Neural cell (in vitro differentiated cells): ENCODE data around the gene SPATA3. TPM values are rescaled to one million over a fixed set of nuclear protein-coding genes. Genes with fewer than 3 reads are reported as not detected.

Experiments
- H2AFZ ChIP-seq: fragments of 200-600, 300-800 bp; sonication (generic), shearing (Covaris generic); 2 replicates; pipeline ENCODE4 v1.6.0; 2014; ENCODE audit warnings: low read depth, mild to moderate bottlenecking, antibody characterized with exemption, low read length, moderate library complexity
- H3F3A ChIP-seq: fragments of 200-600 bp; shearing (Covaris generic); 2 replicates; pipeline ENCODE4 v1.6.1; 2016; ENCODE audit warnings: mild to moderate bottlenecking, moderate library complexity, mixed read lengths, antibody characterized with exemption, low read length; ENCODE audit not compliant: insufficient read depth, poor library complexity, severe bottlenecking
- H3K27ac ChIP-seq: fragments of 200-600, 300-800 bp; sonication (generic), shearing (Covaris generic); 2 replicates; pipeline ENCODE4 v1.5.1; 2014; ENCODE audit warnings: mild to moderate bottlenecking, low read length, moderate library complexity
- H3K27me3 ChIP-seq: fragments of 300-800, 200-600 bp; sonication (generic), shearing (Covaris generic); 2 replicates; pipeline ENCODE4 v1.6.0; 2014; ENCODE audit warnings: mild to moderate bottlenecking, low read depth, low read length, moderate library complexity; ENCODE audit not compliant: insufficient read depth
- H3K36me3 ChIP-seq: fragments of 300-800, 200-600 bp; sonication (generic), shearing (Covaris generic); 2 replicates; pipeline ENCODE4 v1.5.1; 2014; ENCODE audit warnings: mild to moderate bottlenecking, antibody characterized with exemption, low read length, moderate library complexity; ENCODE audit not compliant: insufficient read depth
- H3K4me2 ChIP-seq: fragments of 300-800, 200-600 bp; sonication (generic), shearing (Covaris generic); 2 replicates; pipeline ENCODE4 v1.6.0; 2014; ENCODE audit warnings: mild to moderate bottlenecking, low read length
- H3K4me3 ChIP-seq: fragments of 300-800, 200-600 bp; sonication (generic), shearing (Covaris generic); 2 replicates; pipeline ENCODE4 v1.5.1; 2014; ENCODE audit warnings: mild to moderate bottlenecking, low read length, moderate library complexity
- H3K79me2 ChIP-seq: fragments of 200-600 bp; shearing (Covaris generic); replicated peaks from 2 replicates; pipeline ENCODE4 v1.6.0; 2014; ENCODE audit warnings: mild to moderate bottlenecking, low read length, moderate library complexity; ENCODE audit not compliant: insufficient read depth
- H3K9ac ChIP-seq: fragments of 300-800, 200-600 bp; sonication (generic), shearing (Covaris generic); 2 replicates; pipeline ENCODE4 v1.6.1; 2016; ENCODE audit warnings: mild to moderate bottlenecking, low read length, mixed read lengths
- H3K9me2 ChIP-seq: fragments of 200-600 bp; shearing (Covaris generic); 2 replicates; pipeline ENCODE4 v1.6.1; 2016; ENCODE audit warnings: mild to moderate bottlenecking, low read length, mixed read lengths; ENCODE audit not compliant: insufficient read depth
- H3K9me3 ChIP-seq: fragments of 200-600, 300-800 bp; sonication (generic), shearing (Covaris generic); 2 replicates; pipeline ENCODE4 v1.6.1; 2016; ENCODE audit warnings: mild to moderate bottlenecking, mixed run types, low read length, moderate library complexity, mixed read lengths
- H4K20me1 ChIP-seq: fragments of 200-600 bp; shearing (Covaris generic); 2 replicates; pipeline ENCODE4 v1.6.1; 2016; ENCODE audit warnings: mild to moderate bottlenecking, mixed run types; ENCODE audit not compliant: insufficient read depth
- EP300 ChIP-seq: fragments of 450-650 bp; conservative IDR thresholded peaks from 2 replicates; pipeline ENCODE4 v1.6.1; 2014; ENCODE audit warnings: antibody characterized with exemption, mild to moderate bottlenecking, moderate library complexity; ENCODE audit not compliant: poor library complexity, severe bottlenecking
- EZH2 ChIP-seq: fragments of 200-600, 300-800 bp; shearing (Covaris generic), sonication (generic); IDR thresholded peaks from 2 replicates; pipeline ENCODE4 v1.6.1; 2014; ENCODE audit warnings: antibody characterized with exemption, low read length, borderline replicate concordance, mild to moderate bottlenecking; ENCODE audit not compliant: insufficient read depth, poor library complexity, severe bottlenecking
- MXI1 ChIP-seq: fragments of 450-650 bp; conservative IDR thresholded peaks from 2 replicates; pipeline ENCODE4 v1.6.1; 2014; ENCODE audit warnings: antibody characterized with exemption, mild to moderate bottlenecking; ENCODE audit not compliant: poor library complexity, severe bottlenecking
- POLR2AphosphoS5 ChIP-seq: IDR thresholded peaks from 2 replicates; pipeline ENCODE4 v1.6.1; 2012
- RAD21 ChIP-seq: fragments of 450-650 bp; conservative IDR thresholded peaks from 2 replicates; pipeline ENCODE4 v1.6.1; 2014; ENCODE audit warnings: antibody characterized with exemption, mild to moderate bottlenecking, moderate library complexity
- SMC3 ChIP-seq: fragments of 450-650 bp; conservative IDR thresholded peaks from 2 replicates; pipeline ENCODE4 v1.6.1; 2014; ENCODE audit warnings: antibody characterized with exemption, mild to moderate bottlenecking, moderate library complexity; ENCODE audit not compliant: poor library complexity
- TAF1 ChIP-seq: IDR thresholded peaks from 2 replicates; pipeline ENCODE4 v1.6.1; 2012; ENCODE audit warnings: low read depth
- polyA plus RNA-seq: library from polyadenylated mRNA; depleted of rRNA; stranded (reverse); fragments of >200 nt; gene quantifications from 2 replicates; pipeline ENCODE4 v1.2.3, GENCODE V29; 2014
- TF ChIP-seq, protein P1 (sequence below): fragments of 450-650 bp; IDR thresholded peaks from 2 replicates; pipeline ENCODE4 v1.5.1; 2014; ENCODE audit warnings: antibody characterized with exemption, mild to moderate bottlenecking, moderate library complexity; ENCODE audit not compliant: poor library complexity, severe bottlenecking
- TF ChIP-seq, protein P2 (sequence below): IDR thresholded peaks from 2 replicates; pipeline ENCODE4 v1.6.1; 2012; ENCODE audit warnings: borderline replicate concordance

Gene SPATA3
- polyA plus RNA-seq, 1 donor from 2014 or later: not detected

DNA sequence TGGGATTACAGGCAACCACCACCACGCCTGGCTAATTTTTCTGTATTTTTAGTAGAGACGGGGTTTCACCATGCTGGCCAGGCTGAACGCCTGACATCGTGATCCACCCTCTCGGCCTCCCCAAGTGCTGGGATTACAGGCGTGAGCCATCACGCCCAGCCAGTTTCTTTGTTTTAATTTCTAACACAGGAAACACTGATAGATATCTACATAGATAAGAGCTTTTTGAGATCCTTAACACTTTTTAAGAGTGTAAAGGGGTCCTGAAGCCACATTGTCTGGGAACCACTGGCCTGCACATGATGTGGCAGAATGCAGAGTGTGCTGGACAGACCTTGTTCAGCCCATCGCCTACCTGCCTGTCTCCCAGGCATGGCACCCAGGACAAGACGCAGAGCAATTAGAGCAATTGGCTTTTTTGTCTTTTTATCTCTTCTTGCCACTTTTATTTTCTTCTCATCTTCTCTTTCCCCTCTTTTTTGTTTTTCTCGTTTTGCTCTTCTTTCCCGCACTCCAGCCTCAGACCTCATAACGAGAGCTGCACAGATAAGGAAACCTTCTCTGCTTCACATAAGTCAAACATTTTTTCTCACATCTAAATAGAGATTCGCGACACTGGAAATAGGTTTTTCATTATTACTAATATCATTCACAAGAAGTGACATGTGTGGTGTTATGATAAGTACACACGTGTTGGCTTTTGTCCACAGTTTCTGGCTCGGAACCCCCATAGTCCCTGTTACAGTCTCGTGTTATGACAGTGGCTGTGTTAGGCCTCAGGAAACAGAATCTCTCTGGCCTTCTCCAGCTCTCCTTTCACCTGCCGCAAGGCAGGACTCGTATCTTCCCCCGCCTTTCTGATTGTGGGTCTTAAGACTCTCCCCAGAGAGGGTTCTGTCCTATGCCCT, 45.7 kb upstream of the SPATA3 start:
- no peaks in the 10 kb centered on the region for H3F3A ChIP-seq
- H3K4me2 ChIP-seq: no peak overlapping the region
- H3K79me2 ChIP-seq: no peaks in the 10 kb centered on the region
- no peak overlapping the region for H2AFZ ChIP-seq
- no peak for TF ChIP-seq SMC3
- TF ChIP-seq EZH2: no peak
- no peak for TF ChIP-seq MXI1
- TF ChIP-seq, protein P1, sequence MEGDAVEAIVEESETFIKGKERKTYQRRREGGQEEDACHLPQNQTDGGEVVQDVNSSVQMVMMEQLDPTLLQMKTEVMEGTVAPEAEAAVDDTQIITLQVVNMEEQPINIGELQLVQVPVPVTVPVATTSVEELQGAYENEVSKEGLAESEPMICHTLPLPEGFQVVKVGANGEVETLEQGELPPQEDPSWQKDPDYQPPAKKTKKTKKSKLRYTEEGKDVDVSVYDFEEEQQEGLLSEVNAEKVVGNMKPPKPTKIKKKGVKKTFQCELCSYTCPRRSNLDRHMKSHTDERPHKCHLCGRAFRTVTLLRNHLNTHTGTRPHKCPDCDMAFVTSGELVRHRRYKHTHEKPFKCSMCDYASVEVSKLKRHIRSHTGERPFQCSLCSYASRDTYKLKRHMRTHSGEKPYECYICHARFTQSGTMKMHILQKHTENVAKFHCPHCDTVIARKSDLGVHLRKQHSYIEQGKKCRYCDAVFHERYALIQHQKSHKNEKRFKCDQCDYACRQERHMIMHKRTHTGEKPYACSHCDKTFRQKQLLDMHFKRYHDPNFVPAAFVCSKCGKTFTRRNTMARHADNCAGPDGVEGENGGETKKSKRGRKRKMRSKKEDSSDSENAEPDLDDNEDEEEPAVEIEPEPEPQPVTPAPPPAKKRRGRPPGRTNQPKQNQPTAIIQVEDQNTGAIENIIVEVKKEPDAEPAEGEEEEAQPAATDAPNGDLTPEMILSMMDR: no peak
- TF ChIP-seq TAF1: no peak
- no peak for TF ChIP-seq RAD21
- no peak for TF ChIP-seq POLR2AphosphoS5
- TF ChIP-seq EP300: no peak
- TF ChIP-seq, protein P2, sequence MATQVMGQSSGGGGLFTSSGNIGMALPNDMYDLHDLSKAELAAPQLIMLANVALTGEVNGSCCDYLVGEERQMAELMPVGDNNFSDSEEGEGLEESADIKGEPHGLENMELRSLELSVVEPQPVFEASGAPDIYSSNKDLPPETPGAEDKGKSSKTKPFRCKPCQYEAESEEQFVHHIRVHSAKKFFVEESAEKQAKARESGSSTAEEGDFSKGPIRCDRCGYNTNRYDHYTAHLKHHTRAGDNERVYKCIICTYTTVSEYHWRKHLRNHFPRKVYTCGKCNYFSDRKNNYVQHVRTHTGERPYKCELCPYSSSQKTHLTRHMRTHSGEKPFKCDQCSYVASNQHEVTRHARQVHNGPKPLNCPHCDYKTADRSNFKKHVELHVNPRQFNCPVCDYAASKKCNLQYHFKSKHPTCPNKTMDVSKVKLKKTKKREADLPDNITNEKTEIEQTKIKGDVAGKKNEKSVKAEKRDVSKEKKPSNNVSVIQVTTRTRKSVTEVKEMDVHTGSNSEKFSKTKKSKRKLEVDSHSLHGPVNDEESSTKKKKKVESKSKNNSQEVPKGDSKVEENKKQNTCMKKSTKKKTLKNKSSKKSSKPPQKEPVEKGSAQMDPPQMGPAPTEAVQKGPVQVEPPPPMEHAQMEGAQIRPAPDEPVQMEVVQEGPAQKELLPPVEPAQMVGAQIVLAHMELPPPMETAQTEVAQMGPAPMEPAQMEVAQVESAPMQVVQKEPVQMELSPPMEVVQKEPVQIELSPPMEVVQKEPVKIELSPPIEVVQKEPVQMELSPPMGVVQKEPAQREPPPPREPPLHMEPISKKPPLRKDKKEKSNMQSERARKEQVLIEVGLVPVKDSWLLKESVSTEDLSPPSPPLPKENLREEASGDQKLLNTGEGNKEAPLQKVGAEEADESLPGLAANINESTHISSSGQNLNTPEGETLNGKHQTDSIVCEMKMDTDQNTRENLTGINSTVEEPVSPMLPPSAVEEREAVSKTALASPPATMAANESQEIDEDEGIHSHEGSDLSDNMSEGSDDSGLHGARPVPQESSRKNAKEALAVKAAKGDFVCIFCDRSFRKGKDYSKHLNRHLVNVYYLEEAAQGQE: no peak
- no peak overlapping the region for H3K4me3 ChIP-seq
- H3K27ac ChIP-seq: no peak overlapping the region
- H3K27me3 ChIP-seq: no peaks in the 10 kb centered on the region
- H3K9me2 ChIP-seq: no peaks in the 10 kb centered on the region
- no peaks in the 10 kb centered on the region for H3K9me3 ChIP-seq
- no peaks in the 10 kb centered on the region for H3K36me3 ChIP-seq
- no peak overlapping the region for H3K9ac ChIP-seq
- H4K20me1 ChIP-seq: no peaks in the 10 kb centered on the region

DNA sequence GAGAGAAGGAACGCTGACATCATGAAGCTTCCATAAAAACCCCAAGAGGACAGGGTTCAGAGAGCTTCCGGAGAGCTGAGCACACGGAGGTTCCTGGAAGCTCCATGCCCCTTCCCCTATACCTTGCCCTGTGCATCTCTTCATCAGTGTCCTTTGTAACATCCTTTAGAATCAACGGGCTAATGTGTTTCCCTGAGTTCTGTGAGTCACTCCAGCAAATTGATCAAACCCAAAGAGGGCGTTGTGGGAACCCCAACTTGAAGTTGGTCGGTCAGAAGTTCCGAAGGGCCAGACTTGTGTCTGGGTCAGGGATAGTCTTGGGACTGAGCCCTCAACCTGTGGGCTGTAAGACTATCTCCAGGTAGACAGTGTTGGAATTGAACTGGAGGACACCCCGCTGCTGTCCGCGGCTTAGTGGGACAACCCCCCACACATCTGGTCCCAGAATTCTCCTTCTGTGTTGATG, 45.0 kb upstream of the SPATA3 start:
- no peaks in the 10 kb centered on the region for H3K9me2 ChIP-seq
- H3K27me3 ChIP-seq: no peaks in the 10 kb centered on the region
- H3K4me3 ChIP-seq: no peak overlapping the region
- no peak overlapping the region for H2AFZ ChIP-seq
- no peak overlapping the region for H3K27ac ChIP-seq
- H3K36me3 ChIP-seq: no peaks in the 10 kb centered on the region
- H3K4me2 ChIP-seq: no peak overlapping the region
- TF ChIP-seq, protein P2: no peak
- TF ChIP-seq MXI1 (no peak), SMC3 (no peak), RAD21 (no peak), TAF1 (no peak), POLR2AphosphoS5 (no peak), EP300 (no peak), EZH2 (no peak)
- TF ChIP-seq, protein P1: no peak
- H3K9me3 ChIP-seq: no peaks in the 10 kb centered on the region
- no peaks in the 10 kb centered on the region for H3K79me2 ChIP-seq
- no peaks in the 10 kb centered on the region for H3F3A ChIP-seq
- no peaks in the 10 kb centered on the region for H4K20me1 ChIP-seq
- no peak overlapping the region for H3K9ac ChIP-seq
